Gastrocnemius medialis (tissue), 4 donors: ENCODE data around the gene KLKB1. TPM values are rescaled to one million over a fixed set of nuclear protein-coding genes. Genes with fewer than 3 reads are reported as not detected.

Source experiments
- ATAC-seq, 2 donors: fragments of 150-250 bp; one replicate each; pipeline ENCODE4 v1.9.1; 2016
- DNase-seq, 2 donors: peaks; one replicate each; pipeline ENCODE4 v3.0.0-alpha.2; 2019
- H3K27ac ChIP-seq, 4 donors: fragments of 200-600 bp; sonication (generic); 1 replicate in 1 of 4; 2 replicates in 3 of 4; pipeline ENCODE4 v1.5.1; 2016 to 2018; ENCODE audit warnings: mild to moderate bottlenecking in 2 of 4, moderate library complexity in 1 of 4
- H3K27me3 ChIP-seq, 3 donors: fragments of 200-600 bp; sonication (generic) in 2 of 3; 1 replicate in 1 of 3; 2 replicates in 2 of 3; pipeline versions ENCODE4 v1.5.1 to v1.6.0; 2016 to 2019; ENCODE audit warnings: mild to moderate bottlenecking in 1 of 3, moderate library complexity in 1 of 3
- H3K36me3 ChIP-seq, 2 donors: fragments of 200-600 bp; sonication (generic) in 1 of 2; one replicate each; pipeline ENCODE4 v1.5.1; 2017 to 2018
- H3K4me1 ChIP-seq, 2 donors: fragments of 200-600 bp; sonication (generic) in 1 of 2; one replicate each; pipeline ENCODE4 v1.5.1; 2016 to 2017; ENCODE audit warnings: mild to moderate bottlenecking in 2 of 2
- H3K4me3 ChIP-seq, 4 donors: fragments of 200-600 bp; sonication (generic) in 3 of 4; 1 replicate in 1 of 4; 2 replicates in 3 of 4; pipeline ENCODE4 v1.5.1; 2016 to 2019; ENCODE audit warnings: mild to moderate bottlenecking in 2 of 4
- H3K9me3 ChIP-seq, 3 donors: fragments of 200-600 bp; sonication (generic) in 2 of 3; 1 replicate in 1 of 3; 2 replicates in 2 of 3; pipeline ENCODE4 v1.5.1; 2016 to 2019
- POLR2A ChIP-seq, 2 donors: fragments of 450-650 bp; IDR thresholded peaks; one replicate each; pipeline ENCODE4 v1.6.1; 2017; ENCODE audit warnings: antibody characterized with exemption in 2 of 2, mild to moderate bottlenecking in 2 of 2, moderate library complexity in 2 of 2
- in situ Hi-C, 4 donors: fragments of 200-750 bp; cut with MboI; loops; one replicate each; pipeline versions ENCODE4 v1.15.0 to v1.8.0; 2017; ENCODE audit warnings: low sequenced_read_pairs in 4 of 4
- intact Hi-C: fragments of 100-400 bp; cut with DNase I; formaldehyde crosslinking; loops from one replicate; pipeline ENCODE4 v1.15.1; 2023; ENCODE audit warnings: low total_unique reads
- total RNA-seq, 4 donors: library from RNA; depleted of rRNA; stranded (reverse); fragments of >200 nt; gene quantifications; one replicate each; pipeline versions ENCODE4 v1.1.0 to v1.2.3, GENCODE V29; 2016
- TF ChIP-seq, protein P1 (sequence below), 5 experiments: fragments of 450-650 bp in 3 of 5; fragments of 200-600 bp in 2 of 5; sonication (generic) in 2 of 5; IDR thresholded peaks in 4 of 5; conservative IDR thresholded peaks in 1 of 5; 1 replicate in 4 of 5; 2 replicates in 1 of 5; pipeline ENCODE4 v1.5.1; 2016 to 2019; ENCODE audit warnings: antibody characterized with exemption in 5 of 5, mild to moderate bottlenecking in 3 of 5, moderate library complexity in 3 of 5

The KLKB1 gene
- total RNA-seq, 4 donors from 2014 or later, result 0.20 to 0.40 TPM; not detected in 2

DNA sequence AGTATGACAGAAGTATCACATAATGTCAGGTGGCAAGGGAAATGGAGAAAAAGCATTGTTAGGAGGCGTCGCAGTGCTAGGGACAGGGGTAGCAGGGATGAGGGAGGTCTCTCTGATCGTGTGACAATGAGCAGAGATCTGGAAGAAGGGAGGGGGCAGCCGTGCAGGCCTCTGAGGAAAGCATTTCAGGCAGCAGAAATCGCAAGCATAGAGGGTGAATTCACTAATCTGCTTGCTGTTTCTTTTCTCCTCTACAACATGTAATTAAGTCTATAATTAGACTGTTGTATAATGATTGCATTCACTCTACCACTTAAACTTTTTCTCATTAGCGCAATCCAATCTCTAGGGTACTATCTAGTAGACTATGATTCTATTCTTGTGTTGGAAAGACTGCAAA, 26.8 kb upstream of the KLKB1 start:
- in situ Hi-C loops, result no loop called here
- H3K36me3 ChIP-seq, result no peaks in the 10 kb centered on the region
- no peaks in the 10 kb centered on the region for H3K27me3 ChIP-seq
- intact Hi-C loops, result no loop called here
- no peaks in the 10 kb centered on the region for H3K9me3 ChIP-seq
- DNase-seq, result no peak
- H3K4me1 ChIP-seq, result no peaks in the 10 kb centered on the region
- TF ChIP-seq, protein P1, sequence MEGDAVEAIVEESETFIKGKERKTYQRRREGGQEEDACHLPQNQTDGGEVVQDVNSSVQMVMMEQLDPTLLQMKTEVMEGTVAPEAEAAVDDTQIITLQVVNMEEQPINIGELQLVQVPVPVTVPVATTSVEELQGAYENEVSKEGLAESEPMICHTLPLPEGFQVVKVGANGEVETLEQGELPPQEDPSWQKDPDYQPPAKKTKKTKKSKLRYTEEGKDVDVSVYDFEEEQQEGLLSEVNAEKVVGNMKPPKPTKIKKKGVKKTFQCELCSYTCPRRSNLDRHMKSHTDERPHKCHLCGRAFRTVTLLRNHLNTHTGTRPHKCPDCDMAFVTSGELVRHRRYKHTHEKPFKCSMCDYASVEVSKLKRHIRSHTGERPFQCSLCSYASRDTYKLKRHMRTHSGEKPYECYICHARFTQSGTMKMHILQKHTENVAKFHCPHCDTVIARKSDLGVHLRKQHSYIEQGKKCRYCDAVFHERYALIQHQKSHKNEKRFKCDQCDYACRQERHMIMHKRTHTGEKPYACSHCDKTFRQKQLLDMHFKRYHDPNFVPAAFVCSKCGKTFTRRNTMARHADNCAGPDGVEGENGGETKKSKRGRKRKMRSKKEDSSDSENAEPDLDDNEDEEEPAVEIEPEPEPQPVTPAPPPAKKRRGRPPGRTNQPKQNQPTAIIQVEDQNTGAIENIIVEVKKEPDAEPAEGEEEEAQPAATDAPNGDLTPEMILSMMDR (IDR thresholded peaks at IDR 0.05 in 4 of 5, conservative IDR thresholded peaks at IDR 0.05 in 1 of 5), result no peak
- TF ChIP-seq POLR2A (IDR thresholded peaks at IDR 0.05), result no peak
- H3K4me3 ChIP-seq, result no peak overlapping the region
- no peak for ATAC-seq
- H3K27ac ChIP-seq, result no peak overlapping the region

DNA sequence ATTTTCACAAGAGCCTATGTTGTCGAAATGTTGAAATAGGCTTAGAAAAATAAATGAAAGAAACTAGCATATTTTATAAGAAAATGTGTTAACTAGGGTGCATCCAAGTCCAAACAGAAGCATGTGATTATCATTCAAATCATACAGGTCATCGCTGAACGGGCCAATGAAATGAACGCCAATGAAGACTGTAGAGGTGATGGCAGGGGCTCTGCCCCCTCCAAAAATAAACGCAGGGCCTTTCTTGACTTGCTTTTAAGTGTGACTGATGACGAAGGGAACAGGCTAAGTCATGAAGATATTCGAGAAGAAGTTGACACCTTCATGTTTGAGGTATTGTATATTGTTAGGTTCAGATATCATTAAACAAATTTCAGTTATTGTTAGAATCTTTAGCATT, 26.3 kb upstream of the KLKB1 start:
- no peaks in the 10 kb centered on the region for H3K36me3 ChIP-seq
- no peak for ATAC-seq
- H3K4me1 ChIP-seq, result no peaks in the 10 kb centered on the region
- intact Hi-C loops (no loop called here), in situ Hi-C loops (no loop called here)
- TF ChIP-seq POLR2A (IDR thresholded peaks at IDR 0.05), result no peak
- TF ChIP-seq, protein P1 (IDR thresholded peaks at IDR 0.05 in 4 of 5, conservative IDR thresholded peaks at IDR 0.05 in 1 of 5), result no peak
- no peak overlapping the region for H3K4me3 ChIP-seq
- H3K27ac ChIP-seq, result no peak overlapping the region
- H3K27me3 ChIP-seq, result no peaks in the 10 kb centered on the region
- no peaks in the 10 kb centered on the region for H3K9me3 ChIP-seq
- DNase-seq, result no peak

DNA sequence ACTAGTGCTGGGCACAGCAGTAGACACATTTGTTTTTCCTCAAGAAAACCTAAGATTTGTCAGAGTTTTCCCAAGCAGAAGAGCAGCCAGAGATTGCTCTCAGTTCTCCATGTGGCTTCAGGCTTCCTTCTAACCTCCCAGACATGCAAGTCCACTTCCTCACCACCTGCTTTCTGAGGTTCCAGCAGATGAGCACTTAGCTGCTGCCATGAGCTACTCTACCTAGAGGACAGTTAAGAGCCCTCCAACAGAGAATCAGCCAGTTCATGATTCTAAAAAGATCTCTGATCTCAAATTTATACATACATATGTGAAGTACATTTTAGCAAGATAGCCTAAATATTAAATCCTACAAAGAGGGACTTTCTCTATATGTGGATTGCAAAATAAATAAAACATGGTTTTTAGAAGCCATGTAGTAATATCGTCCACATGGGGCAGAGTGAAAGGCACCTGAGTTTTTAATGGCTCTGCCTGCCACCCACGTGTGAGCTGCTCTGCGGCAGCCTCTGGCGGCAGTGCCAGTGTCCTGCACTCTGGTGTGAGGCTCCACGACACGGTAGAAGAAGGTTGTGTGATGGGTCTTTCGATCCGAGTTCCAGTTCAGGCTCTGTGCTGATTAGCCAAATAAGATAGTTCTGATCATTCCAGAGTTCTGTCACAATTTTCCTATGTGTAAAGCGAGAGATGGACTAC, 25.6 kb upstream of the KLKB1 start:
- no peaks in the 10 kb centered on the region for H3K36me3 ChIP-seq
- H3K4me3 ChIP-seq, result no peak overlapping the region
- in situ Hi-C loops (no loop called here), intact Hi-C loops (no loop called here)
- TF ChIP-seq, protein P1 (IDR thresholded peaks at IDR 0.05 in 4 of 5, conservative IDR thresholded peaks at IDR 0.05 in 1 of 5), result peak in 4 of 5 experiments; percentile 19 to 52 (median 46)
- no peak for TF ChIP-seq POLR2A (IDR thresholded peaks at IDR 0.05)
- H3K27ac ChIP-seq, result peak overlapping the region in 2 of 4 donors; percentile 2
- ATAC-seq (peak; percentile 30 to 54), DNase-seq (no peak)
- no peaks in the 10 kb centered on the region for H3K9me3 ChIP-seq
- H3K27me3 ChIP-seq, result no peaks in the 10 kb centered on the region
- H3K4me1 ChIP-seq, result no peaks in the 10 kb centered on the region

DNA sequence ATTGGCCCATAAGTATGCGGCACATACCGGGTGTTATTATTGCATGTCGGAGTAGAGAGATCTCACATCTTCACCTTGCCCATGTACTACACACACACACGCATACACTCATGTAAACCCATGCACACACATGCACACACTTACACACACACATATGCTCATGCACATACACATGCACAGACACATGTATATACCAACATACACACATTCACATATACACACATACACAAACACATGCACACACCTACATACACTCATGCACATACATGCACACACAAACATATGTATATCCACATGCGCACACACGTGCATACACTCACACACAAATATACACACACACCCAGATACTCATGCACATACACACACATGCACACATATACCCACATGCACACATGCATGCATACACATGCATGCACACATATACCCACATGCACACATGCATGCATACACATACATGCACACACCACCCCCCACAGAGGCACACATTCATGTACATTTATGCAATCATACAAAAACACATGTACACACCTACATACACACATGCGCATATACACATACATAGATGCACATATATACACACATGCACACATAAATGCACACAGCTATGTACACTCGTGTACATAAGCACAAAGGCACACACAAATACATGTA, 24.7 kb upstream of the KLKB1 start:
- intact Hi-C loops (no loop called here), in situ Hi-C loops (no loop called here)
- TF ChIP-seq POLR2A (IDR thresholded peaks at IDR 0.05), result no peak
- TF ChIP-seq, protein P1 (IDR thresholded peaks at IDR 0.05 in 4 of 5, conservative IDR thresholded peaks at IDR 0.05 in 1 of 5), result no peak
- H3K4me3 ChIP-seq, result no peak overlapping the region
- H3K4me1 ChIP-seq, result no peaks in the 10 kb centered on the region
- no peaks in the 10 kb centered on the region for H3K9me3 ChIP-seq
- no peak overlapping the region for H3K27ac ChIP-seq
- DNase-seq, result no peak
- ATAC-seq, result no peak
- H3K27me3 ChIP-seq, result no peaks in the 10 kb centered on the region
- H3K36me3 ChIP-seq, result no peaks in the 10 kb centered on the region
